NCI-H1105 treated with DMSO at 0.1 percent for 48 hours (cell line): Measurements from ENCODE around the gene MYH2.

Experiments
- DNase-seq: peaks from one replicate; lab custom pipeline; 2025; lab: John Stamatoyannopoulos, UW

MYH2 gene

GRCh38 chr17:10516065-10516464 lies 33.4 kb downstream of the MYH2 start:
- DNase-seq, result no peak

- no peak for DNase-seq
Observed at GRCh38 chr17:10513299-10514067, 36.0 kb downstream of the MYH2 start.

- no peak for DNase-seq
Observed at GRCh38 chr17:10512856-10513255, 36.6 kb downstream of the MYH2 start.

- no peak for DNase-seq
Observed at GRCh38 chr17:10499950-10500349, 49.5 kb downstream of the MYH2 start.

- DNase-seq, result no peak
Observed at GRCh38 chr17:10492004-10492403, 57.5 kb downstream of the MYH2 start.

- no peak for DNase-seq
Observed at GRCh38 chr17:10482252-10482651, 67.2 kb downstream of the MYH2 start.

- no peak for DNase-seq
Observed at GRCh38 chr17:10477701-10478100, 71.8 kb downstream of the MYH2 start.

GRCh38 chr17:10474536-10474935 lies 74.9 kb downstream of the MYH2 start:
- DNase-seq, result no peak

GRCh38 chr17:10471858-10472257 lies 77.6 kb downstream of the MYH2 start:
- DNase-seq, result no peak
